ENCODE measurements around the gene KMT2E.
"Not testable (repeated sequence)": the region's sequence is repeated elsewhere in the genome, so short reads cannot be mapped to it uniquely, and the experiment has no call there.

The KMT2E gene

DNA sequence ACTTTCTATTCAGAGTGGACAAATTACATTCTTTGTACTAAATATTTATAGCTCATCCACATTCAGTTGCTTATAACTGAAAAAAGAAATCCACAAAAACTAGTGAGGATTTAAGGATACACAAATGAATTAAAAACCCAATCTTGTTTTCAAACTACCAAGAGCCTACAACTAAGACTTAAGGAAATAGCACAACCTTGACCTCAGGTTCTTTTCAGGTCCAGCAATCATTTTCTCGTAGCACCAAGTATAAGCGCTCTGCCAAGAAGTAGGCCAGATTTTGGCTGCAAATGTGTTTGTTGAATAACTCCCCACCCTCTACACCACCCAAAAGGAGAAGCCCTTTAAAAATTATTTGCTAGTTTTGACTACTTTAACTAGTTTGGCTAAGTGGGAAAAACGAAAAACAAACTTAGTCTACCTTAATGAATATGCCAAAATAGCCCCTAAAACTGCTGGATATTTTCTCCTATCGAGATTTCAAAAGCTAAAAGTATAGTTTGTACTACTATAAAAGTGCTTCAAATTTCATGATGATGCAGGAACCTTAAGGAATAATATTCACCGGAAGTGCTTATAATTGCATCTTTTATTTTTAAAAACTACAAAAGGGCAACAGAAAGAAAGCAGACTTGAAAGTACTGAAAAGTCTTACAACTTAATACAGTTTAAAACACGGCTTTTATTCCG is 2.7 kb upstream of the KMT2E start:
- no peak for DNase-seq

DNA sequence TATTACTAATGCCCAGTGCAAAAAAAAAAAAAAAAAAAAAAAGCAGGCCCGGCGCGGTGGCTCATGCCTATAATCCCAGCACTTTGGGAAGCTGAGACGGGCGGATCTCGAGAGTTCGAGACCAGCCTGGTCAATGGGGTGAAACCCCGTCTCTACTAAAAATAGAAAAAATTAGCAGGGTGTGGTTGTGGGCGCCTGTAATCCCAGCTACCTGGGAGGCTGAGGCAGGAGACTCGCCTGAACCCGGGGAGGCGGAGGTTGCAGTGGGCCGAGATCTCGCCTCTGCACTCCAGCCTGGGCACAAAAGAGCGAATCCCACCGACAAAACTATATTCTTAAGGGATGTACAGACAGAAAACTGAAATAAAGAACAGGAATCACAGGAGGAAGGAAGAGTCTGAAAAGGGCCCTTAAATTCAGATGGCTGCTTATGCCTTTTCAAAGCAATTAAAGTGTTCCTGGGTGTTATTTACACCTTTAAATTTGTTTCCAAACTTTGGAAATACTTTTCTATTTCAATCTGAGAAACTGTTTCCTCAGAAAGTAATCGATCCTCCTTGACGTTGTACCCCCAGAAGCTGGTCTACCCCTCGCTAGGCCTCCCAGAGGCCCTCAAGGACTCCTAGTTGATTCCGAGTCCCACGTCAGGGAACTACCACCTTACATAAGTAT is 2.0 kb upstream of the KMT2E start:
- DNase-seq = peak; percentile 23

DNA sequence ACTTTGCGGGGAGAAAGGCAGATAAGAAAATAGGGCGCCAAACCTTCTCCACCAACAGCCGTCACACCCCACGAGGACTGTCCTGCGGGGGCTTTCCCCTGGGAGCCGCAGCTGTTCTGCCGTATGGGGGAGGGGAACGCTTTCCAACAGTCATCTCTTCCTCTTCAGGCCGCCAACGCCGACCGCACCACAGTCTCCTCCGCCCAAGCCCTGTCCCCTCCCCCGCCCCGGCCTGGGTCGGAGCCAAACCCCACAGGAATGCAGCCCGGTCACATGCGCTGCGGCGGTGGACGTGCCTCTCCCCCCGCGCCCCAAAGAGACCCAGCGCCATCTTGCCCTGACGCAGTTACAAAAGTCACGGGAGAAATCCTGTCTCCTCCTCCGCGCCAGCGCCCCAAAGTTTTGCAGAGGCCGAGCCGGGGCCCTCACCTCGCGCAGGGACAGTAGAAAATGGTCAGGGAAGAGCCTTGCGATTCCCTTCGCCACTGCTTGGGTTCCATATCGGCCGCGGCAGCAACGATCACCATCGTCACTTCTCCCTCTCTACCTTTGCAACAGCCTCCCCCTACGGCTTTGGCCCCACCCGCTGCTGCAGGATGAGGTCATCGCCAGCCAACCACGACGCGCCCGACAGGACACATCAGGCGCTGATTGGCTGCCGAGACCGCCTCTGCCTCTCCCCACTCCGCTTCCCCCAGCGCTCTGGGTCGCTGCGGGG is 1.3 kb upstream of the KMT2E start:
- DNase-seq = peak; percentile 100

DNA sequence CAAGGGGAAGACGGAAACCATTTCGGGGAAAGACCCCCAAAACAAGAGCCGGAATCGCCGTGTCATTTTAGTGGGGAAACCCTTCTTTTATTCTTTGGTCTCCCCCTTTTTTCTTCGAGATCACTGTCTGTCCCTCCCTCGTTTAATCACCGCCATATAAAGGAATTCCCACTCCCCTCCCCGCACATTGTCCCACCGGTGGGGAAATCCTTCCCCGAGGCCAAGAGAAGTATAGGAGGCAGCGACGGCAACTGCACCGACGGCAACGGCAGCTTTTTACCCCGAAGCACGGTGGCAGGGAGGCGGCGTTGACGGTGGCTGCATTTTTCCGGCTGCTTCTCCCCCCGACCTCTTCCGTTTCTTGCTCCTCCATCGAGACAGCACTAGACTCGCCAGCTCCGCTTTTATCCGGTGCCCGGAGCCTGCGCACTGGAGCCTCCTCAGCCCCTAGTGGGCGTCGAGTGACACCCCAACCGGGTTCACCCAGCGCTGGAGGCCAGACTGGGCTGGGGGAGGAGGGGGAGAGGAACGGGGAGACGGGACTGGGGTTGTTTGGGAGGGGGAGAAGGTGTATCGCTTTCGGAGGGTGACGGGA is 687 bp upstream of the KMT2E start:
- peak; percentile 91 for DNase-seq

DNA sequence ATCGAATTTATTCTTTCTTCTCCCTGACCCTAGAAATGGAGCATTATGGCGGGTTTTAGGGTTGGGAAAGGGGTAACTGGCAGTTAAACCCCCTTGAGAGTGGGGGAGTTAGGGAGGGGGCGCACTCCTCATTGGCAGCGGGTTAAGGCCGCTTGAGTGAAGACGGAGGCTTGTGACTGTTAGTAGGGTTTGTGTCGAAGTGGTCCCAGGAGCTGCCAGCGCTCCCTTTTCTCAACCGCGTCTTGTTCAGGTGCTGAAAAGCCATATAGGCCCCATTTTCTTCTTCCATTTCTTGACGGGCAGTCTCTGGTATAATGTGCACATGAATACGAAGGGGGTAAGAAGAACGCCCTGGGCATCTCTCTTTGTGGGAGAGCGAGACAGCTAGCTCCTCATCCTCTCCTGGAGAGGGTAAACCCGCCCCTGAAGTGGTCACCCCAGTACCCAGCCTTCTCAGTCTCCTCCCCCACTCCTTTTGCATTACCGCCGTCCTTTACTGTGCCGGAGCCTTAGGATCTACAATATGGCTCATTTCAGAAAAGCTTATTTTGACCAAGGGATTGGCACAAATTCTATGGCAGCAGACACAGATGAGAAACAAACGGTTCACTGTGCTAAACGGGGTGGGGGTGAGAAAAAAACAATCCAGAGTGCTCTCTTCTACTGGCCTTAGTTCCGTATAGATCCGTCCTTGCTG is 836 bp downstream of the KMT2E start:
- peak; percentile 37 for DNase-seq

DNA sequence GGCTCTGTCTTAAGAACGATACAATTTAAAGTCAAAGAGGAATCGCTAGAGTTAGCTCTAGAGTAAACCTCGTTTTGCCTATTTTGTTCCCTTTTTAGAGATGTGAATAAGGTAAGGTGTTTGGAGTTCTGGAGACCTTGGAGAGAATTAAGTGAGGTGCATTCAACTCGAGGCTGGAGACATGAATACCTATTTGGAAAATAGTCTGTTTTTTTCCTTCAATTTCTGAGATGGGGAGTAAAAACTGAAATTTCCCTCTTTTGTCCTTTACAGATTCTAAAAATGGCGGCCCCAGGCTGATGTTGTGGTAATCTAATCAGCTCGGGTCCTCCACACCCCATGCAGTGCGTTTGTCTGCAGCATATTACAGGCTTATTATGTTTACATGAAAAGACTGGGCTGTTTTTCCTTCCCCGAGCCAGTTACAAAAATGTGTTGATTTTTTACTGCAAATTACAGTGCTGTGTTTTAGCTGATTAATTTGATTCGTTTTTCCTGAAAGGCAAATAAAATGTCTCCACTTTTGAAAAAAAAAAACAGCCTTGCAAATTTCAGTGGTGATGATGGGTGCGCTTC is 1.5 kb downstream of the KMT2E start:
- DNase-seq = no peak

DNA sequence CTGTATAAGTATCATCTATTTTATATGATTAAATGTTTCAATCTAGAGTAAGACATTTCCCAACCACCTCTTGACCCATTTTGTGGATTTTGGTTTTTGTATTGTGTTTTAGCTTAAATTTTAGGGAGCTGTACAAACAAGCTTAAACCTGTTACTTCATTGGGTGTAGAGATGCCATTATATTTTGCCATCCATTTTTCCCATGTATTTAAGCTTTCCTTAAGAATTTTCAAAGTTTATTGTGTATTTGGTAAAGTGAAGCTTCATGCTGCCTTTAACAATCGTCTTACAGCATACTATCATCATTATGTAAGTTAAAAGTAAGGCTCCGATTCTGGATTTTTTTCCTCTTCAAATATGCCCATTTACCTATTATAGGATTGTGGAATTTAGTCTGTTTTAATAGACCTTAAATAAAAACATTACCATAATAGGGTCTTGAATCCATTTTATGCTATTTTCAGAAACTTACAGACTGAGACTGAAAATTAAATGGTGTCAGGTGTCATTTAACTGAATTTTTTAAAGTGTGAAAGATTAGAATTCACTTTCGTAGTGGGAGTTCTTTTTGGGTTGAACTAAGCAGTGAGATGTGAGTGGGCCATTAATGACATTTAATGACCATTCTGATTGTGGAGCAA is 2.2 kb downstream of the KMT2E start:
- DNase-seq = no peak

DNA sequence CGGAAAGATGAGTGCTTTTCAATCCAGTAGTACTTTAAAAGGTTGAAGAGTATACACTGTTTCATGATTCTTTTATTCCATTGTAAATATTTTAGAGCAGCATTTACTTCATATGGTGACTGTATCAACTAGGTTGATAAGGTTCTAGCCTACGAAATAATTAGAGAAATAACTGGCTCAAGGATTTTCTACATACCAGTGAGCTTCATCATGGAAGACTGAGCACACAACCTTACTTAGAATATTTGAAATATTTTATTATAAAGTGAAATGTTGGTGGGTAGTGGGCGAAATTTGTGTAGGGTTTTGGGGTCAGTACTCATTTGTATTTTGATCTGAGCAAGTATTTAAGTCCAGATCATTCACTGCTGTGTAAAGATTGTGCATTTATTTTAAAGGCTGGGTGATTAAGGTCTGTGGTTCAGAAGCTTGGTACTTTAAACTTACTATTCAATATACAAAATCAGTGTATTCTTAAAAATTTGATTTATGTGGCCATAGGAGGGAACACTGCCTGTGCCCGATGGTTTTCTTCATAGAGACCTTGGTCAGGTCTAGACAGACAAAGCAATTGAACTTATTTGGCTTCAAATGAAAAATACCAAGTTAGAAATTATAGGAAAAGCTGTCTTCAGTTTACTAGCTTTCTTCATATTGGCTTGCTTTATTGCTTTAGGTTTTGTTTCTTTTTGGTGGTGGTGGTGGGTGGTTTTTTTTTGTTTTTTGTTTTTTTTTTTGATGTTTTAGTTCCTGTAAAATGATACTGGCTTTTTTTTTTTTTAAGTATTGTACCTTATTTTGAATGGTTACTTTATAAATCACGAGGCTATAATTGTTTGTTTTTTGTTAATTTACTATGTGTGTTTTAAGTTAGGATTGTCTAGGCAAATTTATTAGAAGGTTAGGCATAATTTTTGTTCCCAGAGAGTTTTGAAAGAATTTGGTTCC is 3.0 kb downstream of the KMT2E start:
- no peak for DNase-seq

DNA sequence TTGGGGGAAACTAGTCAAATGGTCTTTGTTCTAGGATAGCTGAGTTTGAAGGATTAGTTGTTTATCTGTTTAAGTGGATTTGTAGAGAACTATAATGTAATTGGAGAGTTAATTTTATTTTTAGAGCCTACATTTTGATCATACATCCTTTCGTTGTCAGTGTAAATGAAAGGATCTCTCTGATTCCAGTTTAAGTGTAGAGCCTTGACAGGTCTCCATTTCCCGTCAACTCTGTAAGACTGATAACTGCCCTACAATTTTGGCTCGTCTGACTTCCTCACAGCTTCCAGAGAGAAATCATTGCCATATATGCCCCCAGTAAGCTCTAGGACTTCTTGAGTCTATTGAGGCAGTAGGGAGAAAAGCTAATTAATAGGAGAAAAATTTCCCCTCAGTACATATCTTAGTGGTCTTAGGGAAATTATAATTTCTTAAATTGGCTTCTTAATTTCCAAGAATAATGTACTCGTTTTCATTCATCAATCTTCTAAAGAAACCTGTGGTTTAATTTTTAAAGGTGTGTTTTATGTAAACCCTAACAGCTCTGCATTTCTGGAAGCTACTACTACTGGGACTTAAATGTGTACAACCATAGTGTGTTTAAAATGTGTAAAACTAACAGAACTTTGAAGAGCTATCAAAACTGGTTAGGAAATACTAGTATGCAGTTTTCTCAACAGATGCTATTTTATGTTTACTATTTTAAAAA is 3.8 kb downstream of the KMT2E start:
- no peak for DNase-seq

DNA sequence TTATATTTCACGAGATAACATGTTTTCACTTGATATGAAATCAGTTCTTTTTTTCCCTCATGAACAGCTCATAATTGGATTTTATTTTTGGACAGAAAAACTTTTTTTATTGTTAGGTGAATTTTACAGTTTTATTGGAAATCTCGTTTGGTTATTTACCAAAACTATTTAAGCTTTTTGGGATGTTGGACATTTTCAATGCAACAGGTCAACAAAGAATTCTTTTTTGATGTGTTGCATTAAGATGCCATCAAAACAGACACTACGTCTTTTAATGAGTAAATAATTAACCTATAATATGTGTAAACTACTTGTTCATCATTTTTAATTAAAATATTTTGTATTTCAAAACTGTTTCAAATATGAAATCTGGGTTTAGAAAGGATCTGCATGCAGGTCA is 5.3 kb downstream of the KMT2E start:
- DNase-seq = no peak

DNA sequence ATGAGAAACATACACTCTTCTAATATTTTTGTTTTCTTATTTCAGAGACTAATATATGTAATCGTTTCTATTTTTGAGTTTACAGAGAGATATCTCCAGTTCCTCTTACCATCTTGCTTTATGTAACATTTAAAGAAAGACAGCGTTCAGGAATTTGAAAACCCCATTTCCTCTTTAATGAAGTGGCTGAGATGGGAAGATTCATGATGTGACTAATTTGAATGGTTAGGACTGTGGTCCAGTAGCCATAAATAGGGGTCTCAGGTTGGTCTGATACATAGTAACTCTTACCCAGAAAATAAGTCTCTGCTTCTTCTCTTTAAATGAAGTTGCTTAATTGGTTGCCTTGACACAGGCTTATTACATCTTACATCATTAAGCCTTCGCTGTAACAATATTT is 6.9 kb downstream of the KMT2E start:
- no peak for DNase-seq

DNA sequence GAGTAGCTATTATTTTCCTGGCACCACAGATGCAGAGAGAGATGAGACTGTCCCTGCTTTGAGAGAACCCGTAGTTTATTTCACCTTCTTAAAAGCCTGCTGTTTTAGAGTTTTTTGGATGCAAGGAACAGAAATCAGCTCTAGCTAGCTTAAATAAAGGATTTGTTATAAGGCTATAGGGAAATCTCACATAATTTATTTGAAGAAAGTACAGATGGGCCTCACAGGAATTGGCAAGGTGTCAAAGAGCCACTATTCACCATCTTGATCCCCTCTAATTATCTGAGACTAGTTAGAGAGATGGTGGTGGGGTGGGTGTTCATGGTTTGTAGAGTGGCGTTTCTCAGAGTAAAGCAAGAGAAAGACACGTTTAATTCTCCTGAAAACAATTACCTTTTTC is 7.3 kb downstream of the KMT2E start:
- DNase-seq = no peak

DNA sequence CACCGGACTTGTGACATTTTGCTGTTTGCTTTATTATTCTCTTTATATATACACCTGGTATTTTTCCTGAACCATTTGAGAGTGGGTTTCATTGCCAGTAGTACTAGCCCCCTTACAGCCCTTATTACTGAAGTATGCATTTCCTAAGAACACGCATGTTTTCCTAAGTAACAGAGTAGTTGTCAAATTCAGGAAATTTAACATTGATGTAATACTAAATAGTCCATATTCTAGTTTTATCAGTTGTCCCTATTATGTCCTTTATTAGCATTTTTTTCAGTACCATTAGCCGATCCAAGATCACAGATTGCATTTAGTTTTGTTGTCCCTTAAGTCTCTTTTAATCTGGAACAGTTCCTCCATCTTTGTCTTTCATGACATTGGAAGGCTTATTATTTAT is 8.0 kb downstream of the KMT2E start:
- no peak for DNase-seq

DNA sequence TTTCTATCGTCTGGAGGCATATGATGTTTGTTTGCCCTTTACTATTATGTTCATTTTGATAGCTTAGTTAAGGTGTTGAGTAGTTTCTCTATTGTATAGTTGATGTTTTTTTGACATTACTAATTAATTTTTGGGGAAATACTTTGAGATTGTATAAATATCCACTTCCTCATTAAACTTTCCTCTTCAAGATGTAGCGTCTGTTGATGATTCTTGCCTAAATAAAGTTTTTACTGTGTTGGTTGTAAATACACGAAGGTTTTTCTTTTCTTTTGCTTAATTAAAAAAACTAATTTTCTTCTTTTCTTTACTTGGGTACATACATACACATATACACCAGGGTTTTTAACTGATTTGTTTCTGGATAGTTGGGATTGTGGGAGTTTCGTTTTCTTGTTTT is 8.5 kb downstream of the KMT2E start:
- no peak for DNase-seq

DNA sequence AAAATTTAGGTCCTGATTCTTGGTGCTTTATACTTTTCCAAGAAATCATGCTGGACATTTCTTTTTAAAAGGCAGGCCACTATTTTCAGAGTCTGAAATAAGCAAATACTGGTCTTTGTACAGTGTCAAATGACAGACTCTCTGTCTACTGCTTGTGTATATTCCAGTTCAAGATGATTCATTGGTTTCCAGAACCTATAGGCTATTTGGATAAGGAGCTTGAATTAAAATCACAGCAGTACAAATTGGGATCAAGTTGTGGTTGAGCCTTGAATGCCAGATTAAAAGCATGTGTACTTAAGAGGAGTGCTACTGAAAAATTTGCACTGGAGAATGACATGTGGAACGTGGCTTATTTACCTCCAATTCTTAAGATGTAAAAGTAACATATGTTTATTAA is 10.7 kb downstream of the KMT2E start:
- DNase-seq = no peak

DNA sequence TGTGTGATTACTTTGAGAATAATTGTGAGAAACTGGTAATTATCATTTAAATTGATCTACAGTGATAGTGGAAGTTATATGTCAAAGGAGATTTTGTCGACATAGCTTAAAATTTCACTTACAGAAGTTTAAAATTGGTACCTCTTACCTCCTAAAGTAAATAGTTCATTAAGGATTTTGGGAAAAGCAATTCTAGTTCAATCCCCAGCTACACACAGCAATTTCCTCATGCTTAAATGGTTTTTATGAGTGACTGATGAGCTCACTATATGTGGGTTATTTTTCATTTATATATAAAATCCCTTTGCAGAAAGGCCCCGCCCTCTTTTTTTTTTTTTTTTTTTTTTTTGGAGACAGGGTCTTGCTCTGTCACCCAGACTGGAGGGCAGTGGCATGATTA is 12.7 kb downstream of the KMT2E start:
- no peak for DNase-seq

DNA sequence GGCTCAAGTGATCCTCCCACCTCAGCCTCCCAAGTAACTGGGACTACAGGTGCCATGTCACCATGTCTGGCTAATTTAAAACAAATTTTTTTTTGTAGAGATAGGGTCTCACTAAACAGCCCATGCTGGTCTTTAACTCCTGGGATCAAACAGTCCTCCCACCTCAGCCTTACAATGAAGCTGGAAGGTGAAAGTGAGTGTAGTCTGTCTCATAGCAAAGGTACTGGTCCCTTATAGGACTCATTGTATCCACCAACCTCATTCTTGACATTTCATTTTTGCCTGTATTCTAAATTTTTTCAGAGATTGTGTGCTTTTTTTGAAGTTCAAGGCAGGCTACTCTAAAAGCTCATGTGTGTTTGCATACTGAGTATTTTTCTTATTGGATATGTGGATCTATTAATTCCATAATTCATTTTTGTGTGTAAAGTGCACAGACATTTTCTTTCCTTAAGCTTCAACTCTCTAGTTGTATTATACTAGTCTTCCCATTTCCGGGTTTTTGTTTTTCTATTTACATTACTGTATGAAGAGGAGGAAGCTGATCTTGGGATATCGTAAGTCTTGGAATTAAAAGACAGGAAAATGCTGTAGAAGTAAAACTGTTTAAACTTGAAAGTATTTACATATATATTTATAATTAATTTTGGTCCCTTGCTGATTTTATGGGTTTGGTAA is 13.3 kb downstream of the KMT2E start:
- no peak for DNase-seq

DNA sequence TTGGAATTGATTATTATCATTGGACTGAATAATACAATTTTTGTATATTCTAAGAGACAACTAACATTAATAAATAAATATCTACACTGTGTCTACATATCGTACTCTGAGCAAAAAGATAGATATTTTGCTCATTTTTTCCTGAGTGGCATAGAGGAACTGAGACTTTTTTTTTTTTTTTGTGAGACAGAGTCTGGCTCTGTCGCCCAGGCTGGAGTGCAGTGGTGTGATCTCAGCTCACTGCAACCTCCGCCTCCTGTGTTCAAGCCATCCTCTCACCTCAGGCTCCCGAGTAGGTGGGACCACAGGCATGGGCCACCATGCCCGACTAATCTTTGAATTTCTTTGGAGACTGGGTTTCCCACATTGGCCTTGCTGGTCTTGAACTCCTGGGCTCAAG is 14.0 kb downstream of the KMT2E start:
- no peak for DNase-seq

DNA sequence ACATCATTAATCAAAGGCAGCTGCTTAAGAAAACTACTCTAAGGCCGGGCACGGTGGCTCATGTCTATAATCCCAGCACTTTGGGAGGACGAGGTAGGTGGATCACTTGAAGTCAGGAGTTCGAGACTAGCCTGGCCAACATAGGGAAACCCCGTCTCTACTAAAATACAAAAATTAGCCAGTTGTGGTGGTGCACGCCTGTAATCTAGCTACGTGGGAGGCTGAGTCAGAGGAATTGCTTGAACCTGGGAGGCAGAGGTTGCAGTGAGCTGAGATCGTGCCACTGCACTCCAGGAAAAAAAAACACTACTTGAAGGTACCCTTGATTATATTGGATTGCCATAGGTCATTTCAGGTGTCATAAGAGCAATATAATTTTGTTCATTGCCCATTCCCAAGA is 14.9 kb downstream of the KMT2E start:
- DNase-seq = not testable (repeated sequence)

DNA sequence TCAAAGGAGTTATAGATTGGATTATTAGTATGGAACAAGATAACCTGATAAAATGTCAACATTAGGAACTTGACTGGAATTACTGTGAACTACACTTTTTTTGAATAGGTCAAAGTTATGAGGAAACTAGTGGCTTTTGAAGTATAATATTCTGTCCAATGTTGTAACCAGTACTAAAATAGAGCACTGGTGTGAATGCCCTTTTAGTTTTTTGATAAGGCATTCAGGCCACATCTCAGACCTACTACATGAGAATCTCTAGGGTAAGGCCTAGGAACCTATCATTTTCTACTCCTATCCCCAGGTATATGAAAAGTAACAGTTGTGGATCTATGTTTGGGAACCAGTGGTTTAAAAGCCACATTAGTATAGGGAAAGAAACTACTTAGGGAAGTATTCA is 16.4 kb downstream of the KMT2E start:
- DNase-seq = no peak
